ENCODE measurements around the gene TXNDC16. TPM values are rescaled to one million over a fixed set of nuclear protein-coding genes. Genes with fewer than 3 reads are reported as not detected.
A peak's percentile ranks its signal among the peaks of the same experiment; 100 is the strongest.

Gene TXNDC16
- total and polyA plus RNA-seq, 4 experiments from 2014 or later = 2.8 to 7.6 (median 5.1) TPM

- Histone ChIP-seq H3K4me3 (ENCODE audit: low read length in 2 of 2) (no peak overlapping the region), H3K27me3 (ENCODE audit: insufficient read depth, low read length) (no peaks in the 10 kb centered on the region), H3K36me3 (ENCODE audit: insufficient read depth, low read length) (no peaks in the 10 kb centered on the region), H3K9me3 (ENCODE audit: control insufficient read depth in 1 of 2, low read length in 2 of 2) (no peaks in the 10 kb centered on the region), H3K4me1 (ENCODE audit: insufficient read depth, low read length) (no peaks in the 10 kb centered on the region), H3K27ac (ENCODE audit: low read depth, low read length) (no peak overlapping the region)
- Mint-ChIP-seq H3K27me3 (no peaks in the 10 kb centered on the region), H3K36me3 (peaks cover 40 to 55% of the 10 kb centered on the region in 2 donors), H3K4me3 (no peak overlapping the region), H3K27ac (peak overlapping the region in 1 of 7 donors; percentile 3), H3K4me1 (peaks cover 0 to 4% (median 2%) of the 10 kb centered on the region in 4 donors), H3K9me3 (peaks cover 0 to 9% (median 4%) of the 10 kb centered on the region in 8 donors)
- intact Hi-C loops (cut with micrococcal nuclease) = no loop called here
- ChIA-PET CTCF (ENCODE audit: partially characterized antibody) (interaction anchor here (1.3 to 1.8 kb wide), 2 partner anchors 8 to 104 kb away, joined by 3 to 5 read pairs; no protein-coding TSS in a partner anchor), POLR2A (ENCODE audit: partially characterized antibody) (no interaction called here)
- DNase-seq = no peak
These were observed 96.8 kb downstream of the TXNDC16 start for GRCh38 chr14:52455291-52456088.

- DNase-seq = no peak
- no peak overlapping the region for H3K27ac Mint-ChIP-seq
- H3K4me3 ChIP-seq (ENCODE audit: low read length in 2 of 2) = no peak overlapping the region
- H3K27me3 ChIP-seq (ENCODE audit: insufficient read depth, low read length) = no peaks in the 10 kb centered on the region
- H3K36me3 Mint-ChIP-seq = peaks cover 43 to 83% of the 10 kb centered on the region in 2 donors
- H3K4me3 Mint-ChIP-seq = no peak overlapping the region
- H3K4me1 ChIP-seq (ENCODE audit: insufficient read depth, low read length) = no peaks in the 10 kb centered on the region
- CTCF ChIA-PET (ENCODE audit: partially characterized antibody) = interaction anchor here (1.4 kb wide), 1 partner anchor 13 kb away, joined by 4 read pairs; no protein-coding TSS in a partner anchor
- POLR2A ChIA-PET (ENCODE audit: partially characterized antibody) = no interaction called here
- H3K27ac ChIP-seq (ENCODE audit: low read depth, low read length) = no peak overlapping the region
- H3K27me3 Mint-ChIP-seq = no peaks in the 10 kb centered on the region
- peaks cover 0 to 16% (median 12%) of the 10 kb centered on the region in 8 donors for H3K9me3 Mint-ChIP-seq
- peaks cover 0 to 7% (median under 1%) of the 10 kb centered on the region in 4 donors for H3K4me1 Mint-ChIP-seq
- intact Hi-C loops (cut with micrococcal nuclease) = no loop called here
- H3K9me3 ChIP-seq (ENCODE audit: control insufficient read depth in 1 of 2, low read length in 2 of 2) = no peaks in the 10 kb centered on the region
- H3K36me3 ChIP-seq (ENCODE audit: insufficient read depth, low read length) = no peaks in the 10 kb centered on the region
These were observed 105.1 kb downstream of the TXNDC16 start for GRCh38 chr14:52447236-52447635.

GRCh38 chr14:52446355-52446754, 106.0 kb downstream of the TXNDC16 start:
- Mint-ChIP-seq H3K36me3 (peaks cover 35 to 76% of the 10 kb centered on the region in 2 donors), H3K4me3 (no peak overlapping the region), H3K9me3 (peaks cover 0 to 16% (median 12%) of the 10 kb centered on the region in 8 donors), H3K4me1 (peaks cover 0 to 7% (median under 1%) of the 10 kb centered on the region in 4 donors), H3K27me3 (no peaks in the 10 kb centered on the region), H3K27ac (peak overlapping the region in 1 of 7 donors; percentile 31)
- DNase-seq = no peak
- ChIA-PET POLR2A (ENCODE audit: partially characterized antibody) (no interaction called here), CTCF (ENCODE audit: partially characterized antibody) (no interaction called here)
- no peak overlapping the region for H3K4me3 ChIP-seq (ENCODE audit: low read length in 2 of 2)
- no peak overlapping the region for H3K27ac ChIP-seq (ENCODE audit: low read depth, low read length)
- H3K4me1 ChIP-seq (ENCODE audit: insufficient read depth, low read length) = no peaks in the 10 kb centered on the region
- intact Hi-C loops (cut with micrococcal nuclease) = no loop called here
- H3K9me3 ChIP-seq (ENCODE audit: control insufficient read depth in 1 of 2, low read length in 2 of 2) = no peaks in the 10 kb centered on the region
- H3K27me3 ChIP-seq (ENCODE audit: insufficient read depth, low read length) = no peaks in the 10 kb centered on the region
- no peaks in the 10 kb centered on the region for H3K36me3 ChIP-seq (ENCODE audit: insufficient read depth, low read length)

GRCh38 chr14:52443506-52443905, 108.8 kb downstream of the TXNDC16 start:
- Mint-ChIP-seq H3K27ac (no peak overlapping the region), H3K27me3 (no peaks in the 10 kb centered on the region), H3K36me3 (peaks cover 20 to 58% of the 10 kb centered on the region in 2 donors), H3K4me3 (no peak overlapping the region), H3K4me1 (peaks cover 0 to 4% (median under 1%) of the 10 kb centered on the region in 4 donors), H3K9me3 (peaks cover 0 to 7% (median 3%) of the 10 kb centered on the region in 8 donors)
- intact Hi-C loops (cut with micrococcal nuclease) = no loop called here
- H3K27me3 ChIP-seq (ENCODE audit: insufficient read depth, low read length) = no peaks in the 10 kb centered on the region
- H3K4me3 ChIP-seq (ENCODE audit: low read length in 2 of 2) = no peak overlapping the region
- no peaks in the 10 kb centered on the region for H3K36me3 ChIP-seq (ENCODE audit: insufficient read depth, low read length)
- no peak overlapping the region for H3K27ac ChIP-seq (ENCODE audit: low read depth, low read length)
- ChIA-PET POLR2A (ENCODE audit: partially characterized antibody) (interaction anchor here (0.7 kb wide), 1 partner anchor 250 kb away, joined by 3 read pairs; no protein-coding TSS in a partner anchor), CTCF (ENCODE audit: partially characterized antibody) (interaction anchor here (0.9 to 1.5 kb wide), 2 partner anchors 19 to 38 kb away, joined by 3 read pairs; no protein-coding TSS in a partner anchor)
- no peaks in the 10 kb centered on the region for H3K9me3 ChIP-seq (ENCODE audit: control insufficient read depth in 1 of 2, low read length in 2 of 2)
- DNase-seq = no peak
- H3K4me1 ChIP-seq (ENCODE audit: insufficient read depth, low read length) = no peaks in the 10 kb centered on the region

GRCh38 chr14:52442602-52443001, 109.7 kb downstream of the TXNDC16 start:
- Mint-ChIP-seq H3K27ac (peak overlapping the region in 1 of 7 donors; percentile 6), H3K4me1 (peaks cover 0 to 7% (median 4%) of the 10 kb centered on the region in 4 donors), H3K4me3 (no peak overlapping the region), H3K9me3 (peaks cover 0 to 1% (median 0%) of the 10 kb centered on the region in 8 donors), H3K36me3 (peaks cover 20 to 56% of the 10 kb centered on the region in 2 donors), H3K27me3 (no peaks in the 10 kb centered on the region)
- Histone ChIP-seq H3K4me1 (ENCODE audit: insufficient read depth, low read length) (no peaks in the 10 kb centered on the region), H3K27ac (ENCODE audit: low read depth, low read length) (no peak overlapping the region), H3K9me3 (ENCODE audit: control insufficient read depth in 1 of 2, low read length in 2 of 2) (no peaks in the 10 kb centered on the region), H3K4me3 (ENCODE audit: low read length in 2 of 2) (no peak overlapping the region), H3K27me3 (ENCODE audit: insufficient read depth, low read length) (no peaks in the 10 kb centered on the region), H3K36me3 (ENCODE audit: insufficient read depth, low read length) (no peaks in the 10 kb centered on the region)
- intact Hi-C loops (cut with micrococcal nuclease) = no loop called here
- no peak for DNase-seq
- POLR2A ChIA-PET (ENCODE audit: partially characterized antibody) = no interaction called here
- CTCF ChIA-PET (ENCODE audit: partially characterized antibody) = interaction anchor here (0.9 to 1.5 kb wide), 2 partner anchors 9 to 20 kb away, joined by 3 read pairs; no protein-coding TSS in a partner anchor

GRCh38 chr14:52442166-52442565, 110.1 kb downstream of the TXNDC16 start:
- Mint-ChIP-seq H3K9me3 (no peaks in the 10 kb centered on the region), H3K27ac (no peak overlapping the region), H3K4me1 (peaks cover 0 to 10% (median 5%) of the 10 kb centered on the region in 4 donors), H3K4me3 (no peak overlapping the region), H3K36me3 (peaks cover 22 to 56% of the 10 kb centered on the region in 2 donors), H3K27me3 (no peaks in the 10 kb centered on the region)
- intact Hi-C loops (cut with micrococcal nuclease) = no loop called here
- Histone ChIP-seq H3K27me3 (ENCODE audit: insufficient read depth, low read length) (no peaks in the 10 kb centered on the region), H3K36me3 (ENCODE audit: insufficient read depth, low read length) (no peaks in the 10 kb centered on the region), H3K4me3 (ENCODE audit: low read length in 2 of 2) (no peak overlapping the region), H3K27ac (ENCODE audit: low read depth, low read length) (no peak overlapping the region), H3K4me1 (ENCODE audit: insufficient read depth, low read length) (no peaks in the 10 kb centered on the region), H3K9me3 (ENCODE audit: control insufficient read depth in 1 of 2, low read length in 2 of 2) (no peaks in the 10 kb centered on the region)
- DNase-seq = no peak
- POLR2A ChIA-PET (ENCODE audit: partially characterized antibody) = no interaction called here
- CTCF ChIA-PET (ENCODE audit: partially characterized antibody) = interaction anchor here (0.9 to 1.5 kb wide), 2 partner anchors 9 to 21 kb away, joined by 3 read pairs; no protein-coding TSS in a partner anchor

GRCh38 chr14:52439476-52439875, 112.8 kb downstream of the TXNDC16 start:
- H3K4me1 Mint-ChIP-seq = peaks cover 0 to 10% (median 5%) of the 10 kb centered on the region in 4 donors
- Histone ChIP-seq H3K27ac (ENCODE audit: low read depth, low read length) (no peak overlapping the region), H3K4me1 (ENCODE audit: insufficient read depth, low read length) (no peaks in the 10 kb centered on the region), H3K9me3 (ENCODE audit: control insufficient read depth in 1 of 2, low read length in 2 of 2) (no peaks in the 10 kb centered on the region), H3K4me3 (ENCODE audit: low read length in 2 of 2) (no peak overlapping the region), H3K36me3 (ENCODE audit: insufficient read depth, low read length) (no peaks in the 10 kb centered on the region), H3K27me3 (ENCODE audit: insufficient read depth, low read length) (no peaks in the 10 kb centered on the region)
- intact Hi-C loops (cut with micrococcal nuclease) = no loop called here
- CTCF ChIA-PET (ENCODE audit: partially characterized antibody) = no interaction called here
- no peak for DNase-seq
- no peak overlapping the region for H3K27ac Mint-ChIP-seq
- H3K36me3 Mint-ChIP-seq = peaks cover 20 to 52% of the 10 kb centered on the region in 2 donors
- H3K27me3 Mint-ChIP-seq = no peaks in the 10 kb centered on the region
- POLR2A ChIA-PET (ENCODE audit: partially characterized antibody) = no interaction called here
- no peaks in the 10 kb centered on the region for H3K9me3 Mint-ChIP-seq
- H3K4me3 Mint-ChIP-seq = no peak overlapping the region

Measured in CD4-positive, alpha-beta memory T cell (primary cell).